HG03469 (cell line): Measurements from ENCODE around the gene PSMB8.

ENCODE experiments used
- ATAC-seq: cut with Tn5 transposase; IDR thresholded peaks from one replicate; pipeline ENCODE4 v1.9.1; 2021; ENCODE audit warnings: mild to moderate bottlenecking, moderate library complexity, moderate number of reproducible peaks; ENCODE audit not compliant: unreplicated experiment

PSMB8 gene

GRCh38 chr6:32799740-32800139, 44.1 kb downstream of the PSMB8 start:
- no peak for ATAC-seq

GRCh38 chr6:32799168-32799567, 44.7 kb downstream of the PSMB8 start:
- no peak for ATAC-seq

GRCh38 chr6:32796848-32797776, 46.7 kb downstream of the PSMB8 start:
- ATAC-seq: no peak

GRCh38 chr6:32794510-32794909, 49.3 kb downstream of the PSMB8 start:
- ATAC-seq: no peak

- no peak for ATAC-seq
These were observed 50.9 kb downstream of the PSMB8 start for GRCh38 chr6:32792901-32793435.
